ENCODE measurements around the gene CNOT1.
"Not testable (repeated sequence)": the region's sequence is repeated elsewhere in the genome, so short reads cannot be mapped to it uniquely, and the experiment has no call there.

Gene CNOT1

DNA sequence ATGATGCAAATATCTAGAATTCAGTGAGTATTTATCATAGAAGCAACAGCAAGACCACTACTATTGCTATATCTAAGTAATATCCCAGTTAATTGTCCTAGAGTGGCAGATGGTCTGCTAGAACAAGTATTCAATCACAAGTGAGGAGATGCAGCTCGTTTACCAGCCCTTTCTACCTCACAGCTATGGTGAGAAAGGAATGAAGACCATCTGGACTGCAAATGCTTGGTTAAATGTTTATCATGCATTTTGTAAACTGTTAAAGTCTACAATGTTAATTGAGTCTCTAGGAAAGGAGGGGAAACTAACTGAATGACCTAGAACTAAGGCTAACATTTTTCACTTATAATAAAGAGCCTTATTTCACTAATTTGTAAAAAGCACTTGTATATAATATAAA, 52.5 kb downstream of the CNOT1 start:
- no peak for DNase-seq

DNA sequence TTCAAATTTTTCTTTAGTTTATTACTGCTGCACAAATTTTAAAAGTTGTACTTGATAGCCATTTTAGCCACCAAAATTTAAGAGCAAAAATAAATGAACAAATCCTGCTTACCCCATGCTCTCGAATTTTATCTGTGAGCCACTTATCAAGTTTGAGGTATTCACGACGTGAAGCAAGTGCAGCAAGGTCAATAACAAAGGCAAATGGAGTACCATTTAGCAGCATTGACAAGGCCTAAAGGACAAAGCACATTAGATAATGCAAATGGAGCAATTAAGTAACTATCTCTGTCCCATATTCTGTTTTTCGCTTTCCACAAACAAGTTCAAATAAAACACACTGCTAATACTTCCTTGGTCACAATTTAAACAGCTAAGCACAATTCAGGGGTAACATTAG, 54.7 kb downstream of the CNOT1 start:
- DNase-seq, result no peak

DNA sequence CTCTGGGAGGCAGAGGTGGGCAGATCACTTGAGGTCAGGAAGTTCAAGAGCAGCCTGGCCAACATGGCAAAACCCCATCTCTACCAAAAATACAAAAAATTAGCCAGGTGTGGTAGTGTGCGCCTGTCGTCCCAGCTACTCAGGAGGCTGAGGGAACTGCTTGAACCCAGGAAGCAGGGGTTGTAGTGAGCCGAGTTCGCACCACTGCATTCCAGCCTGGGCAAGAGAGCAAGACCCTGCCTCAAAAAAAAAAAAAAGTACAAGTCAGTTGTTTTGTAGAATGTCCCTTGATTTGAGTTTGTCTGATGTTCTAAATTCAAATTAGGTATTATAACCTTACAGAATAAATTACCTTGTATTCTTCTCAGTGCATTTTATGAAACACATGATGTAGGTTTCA, 63.9 kb downstream of the CNOT1 start:
- DNase-seq, result not testable (repeated sequence)

DNA sequence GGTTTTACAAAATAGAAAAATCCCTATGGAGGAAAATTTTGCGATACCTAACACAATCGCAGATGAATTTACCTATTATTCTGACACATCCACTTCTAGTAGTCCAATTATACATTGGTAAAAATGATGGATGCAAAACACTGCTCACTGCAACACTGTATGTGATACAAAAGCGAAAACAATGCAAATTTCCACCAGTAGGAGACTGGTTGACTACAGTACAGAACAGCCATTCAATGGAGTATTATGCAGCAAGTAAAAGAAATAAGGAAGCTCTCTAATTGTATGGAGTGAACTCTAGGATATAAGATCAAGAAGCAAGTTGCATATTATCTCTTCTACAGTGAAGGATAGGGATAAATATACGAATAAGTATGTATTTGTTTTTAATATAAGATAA, 65.9 kb downstream of the CNOT1 start:
- no peak for DNase-seq

DNA sequence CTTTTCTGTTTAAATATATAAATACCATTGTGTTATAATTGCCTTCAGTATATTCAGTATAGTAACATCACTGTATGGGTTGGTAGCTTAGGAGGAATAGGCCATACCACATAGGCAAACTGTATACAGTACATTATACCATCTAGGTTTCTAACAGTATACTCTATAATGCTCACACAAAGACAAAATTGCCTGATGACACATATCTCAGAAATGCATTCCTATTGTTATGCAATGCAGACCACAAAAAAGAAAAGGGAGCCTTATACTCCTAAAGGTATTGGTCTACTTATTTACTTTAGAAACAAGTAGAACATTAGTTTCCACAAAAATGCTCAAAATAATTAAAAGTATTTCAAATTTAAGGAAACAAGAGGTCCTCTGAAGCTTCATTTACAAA, 66.4 kb downstream of the CNOT1 start:
- DNase-seq, result no peak

DNA sequence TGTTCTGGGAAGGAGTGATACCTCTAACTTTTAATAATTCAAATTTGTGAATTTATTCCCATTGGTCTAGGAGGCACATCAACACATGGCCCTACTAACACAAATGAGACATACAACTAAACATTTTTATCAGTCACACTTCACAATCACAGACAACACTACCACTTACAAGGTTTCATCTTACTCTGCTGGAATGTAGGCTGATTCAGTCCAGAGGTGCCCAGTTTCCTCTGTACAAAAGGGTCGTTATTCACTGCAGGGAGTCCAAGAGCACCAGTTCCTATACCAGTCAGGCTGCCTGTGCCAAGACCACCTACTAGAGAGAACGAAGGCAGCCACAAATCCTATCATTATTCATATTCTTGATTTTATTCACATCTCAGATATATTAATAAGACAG, 72.9 kb downstream of the CNOT1 start:
- DNase-seq, result no peak

DNA sequence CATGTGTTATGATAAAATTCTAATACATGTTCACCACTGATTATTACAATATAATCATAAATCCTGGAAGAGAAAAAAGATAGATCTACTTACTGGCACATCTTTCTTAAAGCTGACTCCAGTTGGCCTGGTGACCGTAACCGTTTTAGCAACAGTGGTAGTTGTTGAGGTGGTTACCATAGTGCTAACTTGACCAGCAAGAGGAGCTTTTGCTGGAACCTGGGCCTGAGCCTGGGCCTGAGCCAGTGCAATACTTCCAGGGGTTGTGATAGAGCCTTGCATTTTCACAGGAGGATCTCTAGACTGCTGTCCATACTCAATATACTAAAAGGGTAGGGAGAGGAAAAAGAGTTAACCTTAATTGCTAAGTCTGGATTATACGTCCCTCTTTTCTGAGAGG, 78.1 kb downstream of the CNOT1 start:
- DNase-seq, result no peak

DNA sequence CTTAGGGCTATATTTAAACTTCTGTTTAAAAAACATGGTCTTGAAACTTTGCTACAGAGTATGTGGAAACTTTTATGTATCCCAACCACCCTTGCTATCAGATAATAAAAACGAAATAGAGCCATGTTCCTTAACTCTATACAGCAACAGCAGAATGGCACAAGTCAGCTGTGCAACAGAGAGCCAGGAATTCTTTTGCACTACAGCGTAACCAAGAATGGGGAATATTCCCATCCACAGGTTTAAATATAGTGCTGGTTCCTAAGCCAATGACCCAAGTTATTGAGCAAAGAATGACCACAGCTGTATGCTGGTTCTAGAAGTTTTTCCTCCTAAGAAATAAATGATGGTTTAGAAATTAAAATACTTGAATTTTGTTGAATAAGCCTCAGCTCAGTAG, 81.2 kb downstream of the CNOT1 start:
- DNase-seq, result no peak

DNA sequence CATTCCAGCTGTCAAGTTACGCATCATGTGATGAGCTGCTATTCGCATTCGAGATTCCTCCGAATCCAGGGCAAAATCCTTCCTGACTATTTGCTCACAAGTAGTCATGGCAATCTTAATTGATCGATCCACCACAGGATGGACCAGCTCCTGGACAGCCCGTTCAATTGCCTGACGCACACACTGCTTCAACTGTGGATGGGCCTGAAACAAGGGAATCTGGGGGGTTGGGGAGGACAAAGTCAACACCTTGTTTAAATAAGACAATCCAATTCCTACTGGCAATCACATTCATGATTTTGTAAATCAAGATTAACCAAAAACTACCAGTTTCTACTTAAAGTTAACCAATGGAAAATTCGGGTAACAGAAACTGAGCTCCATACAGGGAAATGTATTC, 85.9 kb downstream of the CNOT1 start:
- DNase-seq, result no peak

DNA sequence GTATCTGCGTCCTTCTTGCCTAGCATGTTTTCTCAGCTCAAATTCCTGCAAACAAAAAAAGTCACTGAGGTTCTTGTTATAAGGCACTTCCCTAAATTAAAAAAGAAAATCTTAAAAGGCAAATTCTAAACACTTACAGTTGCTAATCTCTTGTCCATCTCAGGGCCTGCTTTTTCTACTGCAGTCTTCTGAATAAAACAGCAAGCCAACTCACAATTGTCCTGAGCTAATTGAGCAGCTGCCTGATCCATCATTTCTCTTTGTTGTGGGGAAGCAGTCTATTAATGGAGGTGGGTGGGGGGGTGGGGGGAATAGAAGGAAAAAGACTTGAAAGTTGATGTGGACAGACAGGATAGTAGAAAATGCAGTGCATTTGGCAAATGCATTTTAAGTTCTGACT, 87.3 kb downstream of the CNOT1 start:
- no peak for DNase-seq

DNA sequence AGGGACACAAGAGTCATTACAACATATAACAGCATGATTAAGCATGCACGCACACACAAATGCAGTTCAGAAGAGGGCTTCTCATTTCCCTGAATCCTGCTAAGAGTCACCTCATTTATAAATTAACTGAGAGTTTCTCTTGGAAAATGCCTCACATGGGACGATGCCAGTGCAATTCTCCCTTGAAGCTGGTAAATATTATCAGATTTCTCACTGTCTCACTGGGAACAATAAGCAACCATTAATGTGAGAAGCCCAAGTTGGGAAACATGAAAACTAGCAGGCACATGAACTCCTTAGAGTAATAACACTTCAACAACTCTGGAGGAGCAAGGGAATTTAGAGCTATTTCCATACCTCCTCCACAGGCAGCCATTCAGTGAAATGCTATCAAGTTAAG, 87.9 kb downstream of the CNOT1 start:
- no peak for DNase-seq

DNA sequence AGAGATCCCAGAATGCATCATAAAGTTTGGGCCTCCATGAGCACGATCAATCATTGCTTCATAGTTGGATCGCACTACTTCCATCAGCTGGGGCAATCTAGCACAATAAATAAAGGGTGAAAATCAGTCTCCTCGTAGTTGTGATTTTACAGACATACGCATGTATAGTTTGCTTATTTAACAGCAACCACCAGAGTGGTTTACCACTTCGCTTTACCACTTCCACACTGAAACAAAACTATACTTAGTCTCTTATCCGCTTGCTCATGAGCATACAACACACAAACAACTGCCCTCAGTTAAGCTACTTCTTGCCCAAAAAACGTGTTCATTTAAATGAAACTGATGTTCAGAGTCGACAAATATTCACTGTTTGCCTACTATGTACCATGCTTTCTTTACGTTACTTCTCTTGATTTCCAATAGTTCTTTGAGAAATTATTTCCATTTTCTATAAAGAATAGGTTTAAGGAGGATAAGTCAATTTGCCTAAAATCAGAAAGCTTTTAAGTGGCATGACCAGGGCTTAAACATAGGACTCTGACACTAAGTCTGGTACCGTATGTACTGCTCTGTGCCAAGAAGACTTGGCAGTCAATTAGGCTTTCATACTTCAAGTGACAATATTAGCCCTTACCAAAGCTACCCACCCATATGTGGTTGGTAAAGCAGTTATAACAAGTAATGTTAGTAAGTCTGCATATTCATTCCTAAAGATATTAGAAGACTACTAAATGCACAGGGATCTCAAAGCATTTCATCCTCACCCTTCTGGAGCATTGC, 92.3 kb downstream of the CNOT1 start:
- no peak for DNase-seq

DNA sequence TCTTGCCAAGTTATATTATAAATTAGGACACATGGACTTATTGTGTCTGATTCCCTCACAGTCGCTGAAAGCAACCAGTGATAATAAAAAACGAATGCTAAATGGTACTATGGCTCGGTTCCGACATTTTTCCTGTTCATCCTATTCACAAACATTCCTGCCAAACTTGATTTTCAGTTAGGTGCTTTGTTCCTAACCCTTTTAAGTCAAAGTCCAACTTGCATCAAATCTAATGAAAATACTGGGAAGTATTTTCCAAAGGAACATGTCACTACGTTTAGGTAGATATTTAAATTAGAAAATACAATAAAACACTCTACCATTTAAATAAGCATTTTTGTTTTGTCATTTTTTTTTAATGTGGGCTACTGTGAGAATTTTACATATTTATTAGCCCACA, 93.3 kb downstream of the CNOT1 start:
- DNase-seq, result no peak

DNA sequence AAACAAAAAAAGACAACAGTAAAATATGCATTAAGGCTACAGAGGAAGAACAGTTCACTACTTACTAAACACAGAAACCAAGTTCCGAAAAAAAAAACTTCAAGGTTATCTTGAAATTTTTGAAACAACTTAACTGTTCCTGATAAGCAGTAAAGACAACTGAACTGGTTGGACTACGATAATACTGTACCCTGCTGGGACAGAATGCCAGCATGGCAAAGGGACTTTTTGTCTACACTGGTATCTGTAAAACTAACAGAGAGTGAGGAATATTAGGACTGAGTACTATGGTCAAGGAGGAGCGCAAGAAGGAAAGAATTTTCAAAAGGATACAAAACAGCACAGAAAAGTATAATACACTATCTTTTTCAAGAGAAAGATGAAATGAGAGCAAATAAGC, 94.5 kb downstream of the CNOT1 start:
- no peak for DNase-seq

DNA sequence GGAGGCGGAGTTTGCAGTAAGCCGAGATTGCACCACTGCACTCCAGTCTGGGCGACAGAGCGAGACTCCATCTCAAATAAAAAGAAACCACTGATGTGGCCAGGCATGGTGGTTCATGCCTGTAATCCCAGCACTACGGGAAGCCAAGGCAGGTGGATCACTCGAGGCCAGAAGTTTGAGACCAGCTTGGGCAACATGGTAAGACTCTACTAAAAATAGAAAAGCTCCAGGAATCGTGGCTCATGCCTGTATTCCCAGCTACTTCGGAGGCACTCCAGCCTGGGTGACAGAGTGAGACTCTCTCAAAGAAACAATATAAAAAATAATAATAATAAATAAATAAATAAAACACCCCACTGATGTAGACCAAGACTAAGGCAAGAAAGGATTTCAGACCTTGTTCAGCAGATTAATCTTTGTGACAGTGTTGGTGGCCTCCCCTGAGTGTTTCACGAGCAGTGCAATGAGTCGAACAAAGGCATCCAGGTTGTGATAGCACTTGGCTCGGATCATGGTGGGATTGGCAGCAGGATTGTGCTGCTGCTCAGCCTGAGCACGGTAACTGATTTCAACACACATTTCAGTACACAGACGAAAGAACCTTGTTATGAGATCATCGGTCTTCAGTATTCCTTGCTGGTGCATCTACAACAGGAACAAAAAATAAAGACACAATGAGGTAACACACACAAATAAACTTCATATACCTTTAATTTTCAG, 95.7 kb downstream of the CNOT1 start:
- DNase-seq, result no peak

DNA sequence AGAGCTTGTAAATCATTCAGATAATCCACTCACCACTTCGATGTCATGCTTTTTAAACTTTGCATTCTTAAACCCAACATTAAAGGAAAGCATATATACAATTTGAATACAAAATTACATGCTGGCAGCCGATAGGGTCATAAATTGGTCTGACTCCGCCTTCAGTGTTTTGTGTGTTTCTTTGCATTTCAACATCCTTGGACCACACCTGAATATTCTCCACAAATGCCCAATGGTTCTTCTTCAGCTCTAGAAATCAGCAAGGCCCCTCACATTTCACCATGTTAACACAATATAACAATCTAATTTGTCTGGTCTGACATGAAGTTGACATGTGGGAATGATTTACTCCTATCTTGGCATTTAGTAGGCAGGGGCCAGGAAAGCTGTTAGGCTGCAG, 97.2 kb downstream of the CNOT1 start:
- no peak for DNase-seq

DNA sequence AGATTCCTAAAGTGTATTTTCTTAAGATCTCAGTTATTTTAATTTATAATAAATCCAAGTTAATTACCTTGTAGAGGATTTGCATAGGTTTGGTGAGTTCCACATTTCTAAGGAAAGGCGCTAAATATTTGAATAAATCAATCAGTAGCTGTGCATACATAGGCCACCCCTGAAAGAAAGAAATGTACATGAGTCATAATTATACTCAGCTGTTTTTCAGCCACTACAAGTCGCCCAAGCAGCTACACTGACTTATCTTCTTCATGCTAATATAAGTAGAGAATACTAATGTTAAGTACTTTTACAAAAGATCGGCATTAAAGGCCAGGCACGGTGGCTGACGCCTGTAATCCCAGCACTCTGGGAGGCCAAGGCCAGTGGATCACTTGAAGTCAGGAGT, 99.4 kb downstream of the CNOT1 start:
- no peak for DNase-seq

DNA sequence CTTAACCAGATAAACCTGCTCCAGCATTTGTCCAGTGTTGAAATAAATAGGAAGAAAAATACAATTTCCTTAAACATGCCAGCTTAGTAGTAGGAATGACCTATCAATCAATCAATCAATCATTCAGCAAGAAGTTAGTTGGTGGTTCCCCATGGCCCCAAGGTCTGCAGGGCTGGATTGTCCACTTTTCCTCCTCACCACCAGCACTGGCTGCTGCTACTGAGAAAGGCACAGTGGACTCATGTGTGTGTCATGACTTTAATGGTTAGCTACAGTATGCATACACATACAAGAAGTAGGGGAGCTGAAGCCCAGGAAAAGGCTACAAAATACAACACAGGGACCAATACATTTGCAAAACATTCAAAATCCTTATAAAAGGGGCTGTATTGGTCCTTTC, 109.9 kb downstream of the CNOT1 start:
- no peak for DNase-seq

DNA sequence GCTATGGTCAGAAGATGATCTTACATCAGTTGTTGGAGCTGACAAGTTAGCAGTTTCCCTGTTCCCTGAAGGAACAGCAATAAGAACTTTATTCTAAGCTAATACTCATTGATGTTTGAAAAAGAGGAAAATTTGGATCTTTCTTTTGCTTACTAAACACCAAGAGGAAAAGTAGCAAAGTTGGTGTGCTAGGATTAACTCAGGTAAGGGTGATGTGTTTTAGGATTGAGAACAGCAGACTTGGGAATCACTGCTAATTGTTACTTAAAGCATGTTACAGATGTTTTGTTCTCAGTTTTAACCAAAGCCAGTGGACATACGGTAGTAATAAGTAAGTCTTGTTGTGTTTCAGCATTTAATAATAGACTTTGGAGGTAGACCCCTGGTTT, 110.7 kb downstream of the CNOT1 start:
- no peak for DNase-seq

DNA sequence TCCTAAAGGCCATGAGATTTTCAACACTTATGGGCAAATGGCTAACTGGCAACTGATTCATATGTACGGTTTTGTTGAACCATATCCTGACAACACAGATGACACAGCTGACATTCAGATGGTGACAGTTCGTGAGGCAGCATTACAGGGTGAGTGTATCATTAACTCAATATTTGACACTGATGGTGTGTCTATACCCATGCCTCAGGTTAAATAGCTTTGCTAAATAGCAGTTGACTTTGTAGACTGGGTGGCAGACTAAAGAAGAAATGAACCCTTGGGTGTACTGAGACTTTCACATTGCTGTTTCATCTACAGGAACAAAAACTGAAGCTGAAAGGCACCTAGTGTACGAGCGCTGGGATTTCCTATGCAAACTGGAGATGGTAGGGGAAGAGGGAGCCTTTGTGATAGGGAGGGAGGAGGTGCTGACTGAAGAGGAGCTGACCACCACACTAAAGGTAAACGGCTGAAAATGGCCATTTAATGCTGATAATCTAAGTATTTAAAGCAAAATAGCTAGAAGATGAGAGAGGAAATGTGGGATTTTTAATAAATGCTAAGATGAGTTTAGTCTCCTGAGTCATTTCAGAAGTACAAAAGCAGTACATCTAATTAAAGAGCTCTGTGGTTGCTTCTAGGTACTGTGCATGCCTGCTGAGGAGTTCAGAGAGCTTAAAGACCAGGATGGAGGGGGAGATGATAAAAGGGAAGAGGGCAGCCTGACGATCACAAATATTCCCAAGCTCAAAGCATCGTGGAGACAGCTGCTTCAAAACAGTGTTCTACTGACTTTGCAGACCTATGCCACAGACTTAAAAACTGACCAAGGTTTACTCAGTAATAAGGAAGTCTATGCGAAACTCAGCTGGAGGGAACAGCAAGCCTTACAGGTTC, 111.3 kb downstream of the CNOT1 start:
- no peak for DNase-seq

DNA sequence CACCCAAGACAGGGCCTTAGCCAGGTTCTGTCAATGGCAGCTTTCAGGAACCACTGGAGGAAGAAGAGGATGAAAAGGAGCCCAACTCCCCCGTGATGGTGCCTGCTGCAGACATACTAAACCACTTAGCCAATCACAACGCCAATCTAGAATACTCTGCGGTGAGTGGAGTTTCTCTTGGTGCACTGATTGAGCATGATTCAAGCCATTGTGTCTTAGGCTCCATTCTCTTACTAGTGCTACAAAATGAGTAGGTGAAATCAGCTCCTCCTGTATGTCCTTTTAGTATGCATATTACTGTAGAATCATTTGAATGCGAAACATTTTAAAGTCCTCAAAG, 112.9 kb downstream of the CNOT1 start:
- no peak for DNase-seq

DNA sequence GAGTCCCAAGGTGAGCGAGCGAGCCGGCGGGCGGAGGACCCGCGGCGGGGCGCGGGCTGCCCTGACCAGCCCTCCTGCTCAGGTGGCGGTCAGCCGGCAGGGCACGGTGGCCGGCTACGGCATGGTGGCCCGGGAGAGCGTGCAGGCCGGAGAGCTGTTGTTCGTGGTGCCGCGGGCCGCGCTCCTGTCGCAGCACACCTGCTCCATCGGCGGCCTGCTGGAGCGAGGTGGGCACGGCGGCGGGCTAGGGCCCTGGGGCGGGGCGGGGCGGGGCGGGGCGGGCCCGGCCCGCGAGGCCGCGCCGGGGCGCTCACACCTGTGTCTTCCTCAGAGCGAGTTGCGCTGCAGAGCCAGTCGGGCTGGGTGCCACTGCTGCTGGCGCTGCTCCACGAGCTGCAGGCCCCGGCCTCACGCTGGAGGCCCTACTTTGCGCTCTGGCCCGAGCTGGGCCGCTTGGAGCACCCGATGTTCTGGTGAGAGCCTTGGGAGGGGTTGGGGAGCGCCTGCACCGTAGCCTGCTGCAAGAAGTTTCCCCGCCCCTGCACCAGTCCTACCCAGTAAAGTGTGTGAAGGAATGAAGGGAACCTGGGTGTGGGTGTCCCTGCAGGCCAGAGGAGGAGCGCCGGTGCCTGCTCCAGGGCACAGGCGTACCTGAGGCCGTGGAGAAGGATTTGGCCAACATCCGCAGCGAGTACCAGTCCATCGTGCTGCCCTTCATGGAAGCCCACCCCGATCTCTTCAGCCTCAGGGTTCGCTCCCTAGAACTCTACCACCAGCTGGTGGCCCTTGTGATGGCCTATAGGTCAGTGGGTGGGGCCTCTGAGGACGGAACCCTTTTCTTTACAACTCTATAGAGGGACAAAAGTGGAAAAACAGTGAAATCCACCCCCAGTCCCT, 113.5 kb downstream of the CNOT1 start:
- DNase-seq, result peak; percentile 3
